ENCODE measurements around the gene GUK1. TPM values are rescaled to one million over a fixed set of nuclear protein-coding genes. Genes with fewer than 3 reads are reported as not detected.
A peak's percentile ranks its signal among the peaks of the same experiment; 100 is the strongest.

Gene GUK1
- total and polyA plus RNA-seq, 2 of the 8 experiments (the other 6 are each of a cell fraction or from before 2014, with no cell fraction given): 68.5 to 183 TPM

DNA sequence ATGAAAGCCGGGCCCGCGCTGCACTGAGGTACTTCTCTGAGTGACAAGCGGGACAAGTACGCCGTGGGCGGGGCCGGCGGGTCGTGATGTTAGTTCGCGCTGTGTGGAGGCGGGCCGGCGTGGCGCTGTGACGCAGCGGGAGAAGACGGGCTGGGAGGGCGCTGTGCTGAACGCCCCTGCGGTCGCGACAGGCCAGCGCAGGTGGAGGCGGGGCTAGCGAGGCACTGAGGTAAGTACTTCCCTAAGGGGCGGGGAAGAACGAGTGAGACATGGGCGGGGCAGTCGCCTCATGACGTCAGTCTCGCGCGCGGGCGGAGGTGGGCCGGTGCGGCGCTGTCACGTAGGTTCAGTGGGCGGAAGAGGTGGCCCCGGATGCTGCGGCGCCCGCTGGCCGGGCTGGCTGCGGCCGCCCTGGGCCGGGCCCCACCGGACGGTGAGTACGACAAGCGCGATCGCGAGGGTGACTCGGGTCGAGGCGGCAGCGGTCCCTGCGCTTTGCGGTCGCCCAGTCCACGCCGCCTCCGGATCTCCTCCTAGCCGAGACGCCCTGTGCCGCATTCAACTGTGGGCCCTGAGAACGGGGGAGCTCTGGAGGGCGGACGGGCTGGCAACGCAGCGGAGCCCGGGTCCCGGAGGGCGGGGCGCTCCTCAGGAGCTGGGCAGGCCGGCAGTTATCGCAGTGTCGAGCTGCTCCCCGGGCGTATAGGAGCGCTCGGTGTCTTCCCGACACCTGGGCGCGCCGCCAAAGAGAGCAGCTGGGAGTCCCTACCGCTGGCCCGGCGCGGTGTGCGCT is at the start of gene GUK1 (continued):
- TF ChIP-seq HDAC6 (IDR thresholded peaks at IDR 0.05; ENCODE audit: low read depth, low read length) (no peak), HDAC2 (IDR thresholded peaks at IDR 0.05; ENCODE audit: borderline replicate concordance in 1 of 2, low read depth in 2 of 2, low read length in 2 of 2) (peak in 1 of 2 experiments; percentile 81; a peak in 2 of 4 replicates), KDM5A (IDR thresholded peaks at IDR 0.05; ENCODE audit: low read length) (0 out of 2 replicates have a peak, but pooled peaks have one; percentile 45), GTF2F1 (IDR thresholded peaks at IDR 0.05; ENCODE audit: borderline replicate concordance, low read depth, low read length) (no peak), TCF12 (IDR thresholded peaks at IDR 0.05; ENCODE audit: low read depth, low read length) (no peak), SIRT6 (IDR thresholded peaks at IDR 0.05; ENCODE audit: low read length) (no peak), NRF1 (IDR thresholded peaks at IDR 0.05; ENCODE audit: low read depth, low read length) (no peak; the same call in 1 of the 2 replicates), FOSL1 (IDR thresholded peaks at IDR 0.05; ENCODE audit: insufficient read depth, low read depth, low read length) (no peak), RBBP5 (IDR thresholded peaks at IDR 0.05; ENCODE audit: borderline replicate concordance, low read depth, low read length) (peak; percentile 60; the same call in 1 of the 2 replicates), RNF2 (IDR thresholded peaks at IDR 0.05; ENCODE audit: borderline replicate concordance, low read depth, low read length, missing control alignments, poor library complexity, severe bottlenecking) (no peak), CHD1 (IDR thresholded peaks at IDR 0.05; ENCODE audit: low read depth, low read length) (no peak), KDM4A (IDR thresholded peaks at IDR 0.05; ENCODE audit: low read depth, low read length, severe bottlenecking) (peak; percentile 89), RXRA (IDR thresholded peaks at IDR 0.05; ENCODE audit: insufficient read depth, low read depth, low read length) (0 out of 2 replicates have a peak, but pooled peaks have one; percentile 20), GABPA (IDR thresholded peaks at IDR 0.05; ENCODE audit: borderline replicate concordance, insufficient read depth, low read length) (no peak), MAFK (IDR thresholded peaks at IDR 0.05; ENCODE audit: low read depth, low read length) (no peak), CBX8 (IDR thresholded peaks at IDR 0.05; ENCODE audit: borderline replicate concordance, low read depth, low read length) (no peak)
- TF ChIP-seq, protein P1, sequence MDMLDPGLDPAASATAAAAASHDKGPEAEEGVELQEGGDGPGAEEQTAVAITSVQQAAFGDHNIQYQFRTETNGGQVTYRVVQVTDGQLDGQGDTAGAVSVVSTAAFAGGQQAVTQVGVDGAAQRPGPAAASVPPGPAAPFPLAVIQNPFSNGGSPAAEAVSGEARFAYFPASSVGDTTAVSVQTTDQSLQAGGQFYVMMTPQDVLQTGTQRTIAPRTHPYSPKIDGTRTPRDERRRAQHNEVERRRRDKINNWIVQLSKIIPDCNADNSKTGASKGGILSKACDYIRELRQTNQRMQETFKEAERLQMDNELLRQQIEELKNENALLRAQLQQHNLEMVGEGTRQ (IDR thresholded peaks at IDR 0.05; ENCODE audit: low read length): no peak
- TF ChIP-seq, protein P2, sequence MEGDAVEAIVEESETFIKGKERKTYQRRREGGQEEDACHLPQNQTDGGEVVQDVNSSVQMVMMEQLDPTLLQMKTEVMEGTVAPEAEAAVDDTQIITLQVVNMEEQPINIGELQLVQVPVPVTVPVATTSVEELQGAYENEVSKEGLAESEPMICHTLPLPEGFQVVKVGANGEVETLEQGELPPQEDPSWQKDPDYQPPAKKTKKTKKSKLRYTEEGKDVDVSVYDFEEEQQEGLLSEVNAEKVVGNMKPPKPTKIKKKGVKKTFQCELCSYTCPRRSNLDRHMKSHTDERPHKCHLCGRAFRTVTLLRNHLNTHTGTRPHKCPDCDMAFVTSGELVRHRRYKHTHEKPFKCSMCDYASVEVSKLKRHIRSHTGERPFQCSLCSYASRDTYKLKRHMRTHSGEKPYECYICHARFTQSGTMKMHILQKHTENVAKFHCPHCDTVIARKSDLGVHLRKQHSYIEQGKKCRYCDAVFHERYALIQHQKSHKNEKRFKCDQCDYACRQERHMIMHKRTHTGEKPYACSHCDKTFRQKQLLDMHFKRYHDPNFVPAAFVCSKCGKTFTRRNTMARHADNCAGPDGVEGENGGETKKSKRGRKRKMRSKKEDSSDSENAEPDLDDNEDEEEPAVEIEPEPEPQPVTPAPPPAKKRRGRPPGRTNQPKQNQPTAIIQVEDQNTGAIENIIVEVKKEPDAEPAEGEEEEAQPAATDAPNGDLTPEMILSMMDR (IDR thresholded peaks at IDR 0.05; ENCODE audit: control extremely low read depth in 1 of 3, insufficient read depth in 1 of 3, low read depth in 1 of 3, low read length in 3 of 3): peak in 1 of 3 experiments; percentile 17; a peak in 2 of 4 replicates
